GM21619 (cell line): Measurements from ENCODE around the gene GNAQ.

Source experiments
- ATAC-seq: cut with Tn5 transposase; IDR thresholded peaks from one replicate; pipeline ENCODE4 v1.9.1; 2021; ENCODE audit not compliant: unreplicated experiment

Gene GNAQ

GRCh38 chr9:78003730-78004129, 27.9 kb downstream of the GNAQ start:
- ATAC-seq, result no peak

GRCh38 chr9:78001946-78002731, 29.5 kb downstream of the GNAQ start:
- no peak for ATAC-seq

- no peak for ATAC-seq
These were observed 31.4 kb downstream of the GNAQ start for GRCh38 chr9:78000221-78000620.

GRCh38 chr9:77999231-77999631, 32.4 kb downstream of the GNAQ start:
- ATAC-seq, result no peak

- ATAC-seq, result no peak
These were observed 33.9 kb downstream of the GNAQ start for GRCh38 chr9:77997611-77998284.

- ATAC-seq, result no peak
These were observed 34.9 kb downstream of the GNAQ start for GRCh38 chr9:77996696-77997095.

GRCh38 chr9:77991191-77991590, 40.4 kb downstream of the GNAQ start:
- no peak for ATAC-seq

- no peak for ATAC-seq
These were observed 41.7 kb downstream of the GNAQ start for GRCh38 chr9:77989909-77990308.

- no peak for ATAC-seq
These were observed 42.2 kb downstream of the GNAQ start for GRCh38 chr9:77989458-77989857.

- ATAC-seq, result no peak
These were observed 43.0 kb downstream of the GNAQ start for GRCh38 chr9:77988630-77989029.

- no peak for ATAC-seq
These were observed 43.6 kb downstream of the GNAQ start for GRCh38 chr9:77987880-77988525.

- ATAC-seq, result no peak
These were observed 44.4 kb downstream of the GNAQ start for GRCh38 chr9:77987081-77987656.

GRCh38 chr9:77985996-77986395, 45.6 kb downstream of the GNAQ start:
- no peak for ATAC-seq

GRCh38 chr9:77983320-77983662, 48.3 kb downstream of the GNAQ start:
- ATAC-seq, result no peak

GRCh38 chr9:77982581-77983319, 48.9 kb downstream of the GNAQ start:
- ATAC-seq, result no peak

GRCh38 chr9:77981907-77982306, 49.7 kb downstream of the GNAQ start:
- no peak for ATAC-seq

GRCh38 chr9:77981332-77981731, 50.3 kb downstream of the GNAQ start:
- no peak for ATAC-seq

GRCh38 chr9:77980622-77981021, 51.0 kb downstream of the GNAQ start:
- ATAC-seq, result no peak

GRCh38 chr9:77978086-77978781, 53.4 kb downstream of the GNAQ start:
- no peak for ATAC-seq

GRCh38 chr9:77977210-77977611, 54.4 kb downstream of the GNAQ start:
- ATAC-seq, result no peak

- no peak for ATAC-seq
These were observed 55.8 kb downstream of the GNAQ start for GRCh38 chr9:77975806-77976205.
